ENCODE results near the gene ATP1A4.

Gene ATP1A4

DNA sequence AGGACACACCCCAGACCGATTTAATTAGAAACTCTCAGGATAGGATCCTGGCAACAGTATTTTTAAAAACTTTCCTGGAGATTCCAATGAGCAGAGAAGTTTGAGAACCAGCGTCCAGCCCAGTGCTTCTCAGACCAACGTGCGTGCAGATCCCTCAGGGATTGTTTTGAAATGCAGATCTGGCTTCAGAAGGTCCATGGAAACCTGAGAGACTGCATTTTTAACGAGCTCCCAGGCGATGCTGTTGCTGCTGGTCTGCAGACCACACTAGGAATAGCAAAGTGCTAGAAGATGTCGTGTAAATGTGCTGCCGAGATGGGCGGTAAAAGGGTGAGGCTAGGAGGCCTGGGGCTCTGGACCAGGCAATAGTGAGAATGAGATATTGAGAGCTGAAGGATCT lies 20.6 kb downstream of the ATP1A4 start:
- DNase-seq: no peak

- DNase-seq: no peak
Measured at GRCh38 chr1:160177231-160177630, 25.8 kb downstream of the ATP1A4 start.

DNA sequence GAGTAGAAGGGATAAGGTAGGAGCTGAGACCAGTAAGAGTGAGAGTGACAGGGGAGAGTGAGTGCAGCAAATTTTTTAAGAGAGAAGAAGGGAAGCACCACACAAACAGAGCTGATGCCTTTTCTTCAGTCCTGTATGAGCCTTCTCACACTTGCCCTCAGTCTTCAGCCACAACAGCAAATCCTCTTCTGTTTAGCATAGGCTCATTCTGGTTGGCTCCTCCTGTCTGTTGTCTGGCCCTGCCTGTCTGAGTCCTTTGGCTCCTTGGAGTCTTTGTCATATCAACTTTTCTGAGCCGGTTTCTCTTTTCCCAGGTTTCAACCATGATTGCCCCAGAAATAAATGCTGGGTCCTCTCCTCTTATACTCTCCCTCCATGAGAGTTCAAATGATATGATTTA lies 26.3 kb downstream of the ATP1A4 start:
- DNase-seq: no peak

- no peak for DNase-seq
Measured at GRCh38 chr1:160178731-160179130, 27.3 kb downstream of the ATP1A4 start.

GRCh38 chr1:160179336-160179735 lies 27.9 kb downstream of the ATP1A4 start:
- DNase-seq: no peak

DNA sequence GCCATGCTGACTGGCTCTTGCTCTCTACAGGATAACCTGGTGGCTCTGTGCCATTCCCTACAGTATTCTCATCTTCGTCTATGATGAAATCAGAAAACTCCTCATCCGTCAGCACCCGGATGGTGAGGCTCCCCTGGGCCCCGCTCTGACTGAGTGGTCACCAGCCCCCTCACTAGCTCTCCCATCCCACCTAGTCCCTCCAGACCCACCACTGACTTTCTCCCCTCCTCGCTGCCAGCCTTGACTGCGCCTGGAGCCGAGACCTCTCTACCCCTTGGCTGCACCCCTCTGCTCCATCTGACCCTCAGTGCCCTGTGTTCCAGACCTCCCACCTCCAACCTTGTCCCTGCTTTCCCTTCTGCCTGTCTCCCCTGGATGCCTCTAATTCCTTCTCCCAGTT lies 34.8 kb downstream of the ATP1A4 start:
- DNase-seq: no peak

- DNase-seq: no peak
Measured at GRCh38 chr1:160186729-160187128, 35.3 kb downstream of the ATP1A4 start.

GRCh38 chr1:160187407-160187806 lies 36.0 kb downstream of the ATP1A4 start:
- DNase-seq: no peak

- DNase-seq: no peak
Measured at GRCh38 chr1:160188341-160188740, 36.9 kb downstream of the ATP1A4 start.

GRCh38 chr1:160189649-160190625 lies 38.5 kb downstream of the ATP1A4 start, which contains the start of gene CASQ1:
CASQ1 (plus strand) TSS chr1:160190575; CDS start chr1:160190752, 177 bp downstream.
- DNase-seq: peak in 2 of 14 donors; percentile 42 to 47

DNA sequence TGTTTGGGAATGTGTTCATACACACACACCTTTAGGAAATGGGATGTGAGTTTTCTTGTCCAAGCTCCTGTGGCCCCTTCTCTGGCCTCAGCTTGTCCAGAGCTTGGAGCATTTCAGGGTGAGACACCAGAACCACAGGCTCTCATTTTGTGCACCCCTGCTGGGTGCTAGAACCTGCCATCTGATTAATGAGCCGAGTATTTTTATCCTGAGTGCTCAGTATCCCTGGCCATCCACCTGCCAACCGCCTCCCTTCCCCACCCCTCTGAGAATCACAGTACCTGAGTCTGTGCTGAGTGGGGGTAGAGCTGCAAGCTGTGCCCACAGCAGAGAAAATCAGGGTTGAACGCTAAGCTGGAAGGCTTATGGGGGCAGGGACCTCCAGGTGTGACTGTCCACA lies 40.4 kb downstream of the ATP1A4 start:
- peak in 1 of 14 donors; percentile 87 for DNase-seq

DNA sequence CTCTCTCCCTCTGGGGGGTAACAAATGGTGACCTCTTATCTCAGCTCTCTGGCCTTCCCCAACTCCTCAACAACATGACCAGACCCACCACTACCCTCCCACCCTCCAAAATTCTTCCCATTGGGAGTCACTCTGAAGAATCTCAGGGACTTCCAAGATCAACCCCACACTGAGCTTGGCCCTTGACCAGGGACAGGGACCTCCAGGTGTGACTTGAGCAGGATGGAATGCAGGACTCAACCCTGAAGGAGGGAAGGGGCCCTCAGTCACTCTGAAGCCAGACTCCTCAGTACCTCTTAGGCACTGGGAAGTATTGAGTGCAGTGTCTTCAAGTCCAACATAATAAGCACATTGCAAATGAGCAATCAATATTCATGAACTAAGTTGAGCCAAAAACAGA lies 40.8 kb downstream of the ATP1A4 start:
- DNase-seq: no peak

- DNase-seq: peak in 13 of 14 donors; percentile 37 to 93 (median 79)
Measured at GRCh38 chr1:160193091-160193819, 41.9 kb downstream of the ATP1A4 start.

GRCh38 chr1:160193832-160194736 lies 42.7 kb downstream of the ATP1A4 start:
- no peak for DNase-seq

DNA sequence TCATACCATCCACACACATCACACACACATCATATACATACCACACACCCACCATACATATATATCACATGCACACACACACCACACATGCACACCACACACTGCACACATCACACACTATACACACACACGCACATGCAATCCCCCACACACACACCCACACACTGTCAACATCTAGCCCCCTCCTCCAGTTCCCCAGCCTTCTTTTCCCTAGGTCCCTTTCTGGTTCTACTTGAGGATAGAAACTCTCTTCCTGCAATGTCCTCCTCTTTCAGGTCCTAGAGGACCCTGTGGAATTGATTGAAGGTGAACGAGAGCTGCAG lies 43.3 kb downstream of the ATP1A4 start:
- DNase-seq: no peak

- DNase-seq: no peak
Measured at GRCh38 chr1:160196143-160196542, 44.7 kb downstream of the ATP1A4 start.

DNA sequence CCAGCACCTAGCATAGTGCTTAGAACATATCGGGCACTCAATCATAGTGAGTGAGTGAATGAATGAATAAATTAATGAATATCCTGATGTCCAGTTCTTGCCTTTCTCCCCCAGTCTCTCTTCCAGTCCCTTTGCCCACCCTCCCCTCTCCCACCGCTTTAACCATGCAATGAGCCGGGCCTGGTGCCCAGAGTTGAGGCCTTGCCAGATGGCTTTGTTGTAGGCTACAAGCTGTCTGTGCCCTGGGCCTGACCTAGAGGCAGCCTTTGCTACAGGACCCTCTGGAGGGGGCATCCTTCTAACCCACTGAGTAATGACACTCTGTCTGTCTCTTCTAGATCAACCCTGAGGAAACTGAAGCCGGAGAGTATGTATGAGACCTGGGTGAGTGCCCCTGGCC lies 45.8 kb downstream of the ATP1A4 start:
- peak in 3 of 14 donors; percentile 8 to 30 (median 21) for DNase-seq

- no peak for DNase-seq
Measured at GRCh38 chr1:160200786-160201185, 49.4 kb downstream of the ATP1A4 start.

GRCh38 chr1:160204526-160205241 lies 53.3 kb downstream of the ATP1A4 start:
- DNase-seq: peak in 5 of 14 donors; percentile 29 to 69 (median 43)

DNA sequence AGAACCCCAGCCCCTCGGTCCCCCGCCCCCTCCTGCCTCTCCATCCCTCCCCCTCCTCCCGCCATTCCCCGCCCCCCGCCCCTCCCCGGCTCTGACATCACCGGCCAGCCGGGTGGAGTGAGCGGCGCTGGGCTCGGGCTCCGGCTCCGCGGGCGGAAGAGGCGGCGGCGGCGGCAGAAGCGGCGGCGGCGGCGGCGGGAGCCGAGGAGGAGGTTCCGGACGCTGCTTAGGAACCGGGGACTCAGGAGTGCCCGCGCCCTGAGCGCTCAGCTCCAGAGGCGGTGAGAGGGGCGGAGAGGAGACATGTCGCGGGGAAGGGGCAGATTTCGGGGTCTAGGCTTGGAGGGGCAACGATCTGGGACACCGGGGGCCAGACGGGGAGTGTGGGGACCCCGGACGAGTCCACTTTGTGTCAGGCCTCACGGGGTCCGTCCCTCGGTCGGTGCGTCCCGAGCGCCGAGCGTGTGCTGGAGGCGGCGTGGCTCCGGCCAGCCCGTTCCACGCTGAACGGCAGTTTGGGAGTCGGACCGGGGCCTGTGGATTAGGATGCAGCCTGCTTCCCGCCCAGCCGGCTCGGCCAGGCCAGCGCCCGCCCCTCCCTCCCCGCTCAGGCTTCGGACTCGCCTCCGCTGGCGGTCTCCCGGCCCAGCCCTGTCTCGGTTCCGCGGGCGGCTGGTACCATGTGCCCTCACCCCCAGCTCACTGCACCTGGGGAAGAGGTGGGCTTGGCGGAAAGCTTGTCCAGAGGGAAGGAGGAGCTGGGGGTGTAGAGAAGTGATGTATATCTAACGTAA lies 54.0 kb downstream of the ATP1A4 start, which contains the start of gene PEA15:
PEA15 (plus strand) TSS at position 143 of the 794 bp plus-strand sequence. CDS start 6,161 bp downstream, outside the sequence.
- DNase-seq: peak in 12 of 14 donors; percentile 44 to 87 (median 68)

DNA sequence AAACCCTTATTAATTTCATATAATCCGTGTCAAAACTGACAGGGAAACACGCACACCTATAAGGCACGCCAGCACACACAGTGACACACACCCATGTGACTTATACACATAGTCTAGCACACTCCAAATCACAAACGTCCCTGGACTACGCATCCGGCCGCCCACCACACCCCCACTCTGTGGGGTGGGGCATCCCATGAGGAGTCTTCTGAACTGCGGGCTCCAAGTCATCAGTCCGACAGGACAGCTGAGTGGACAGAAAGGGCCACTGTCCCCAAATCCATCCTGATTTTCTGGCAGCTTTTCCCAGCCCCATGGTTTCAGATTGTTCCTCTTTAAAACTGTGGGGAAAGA lies 54.6 kb downstream of the ATP1A4 start:
- peak in 4 of 14 donors; percentile 32 to 49 (median 45) for DNase-seq
